HG02943 (cell line): ENCODE results near the gene ZBTB21.

Experiments used
- ATAC-seq: cut with Tn5 transposase; IDR thresholded peaks from one replicate; pipeline ENCODE4 v1.9.1; 2021; ENCODE audit warnings: mild to moderate bottlenecking, low read depth, moderate library complexity; ENCODE audit not compliant: unreplicated experiment

The ZBTB21 gene

GRCh38 chr21:42009831-42010506 is at the start of gene ZBTB21:
TSS of gene ZBTB21 (minus strand) at chr21:42010360. CDS start at chr21:41994095, 16,265 bp downstream.
- peak; percentile 69 for ATAC-seq

- ATAC-seq, result no peak
Observed at GRCh38 chr21:42059721-42060120, 49.6 kb upstream of the ZBTB21 start.

- ATAC-seq, result no peak
Observed at GRCh38 chr21:42059141-42059540, 49.0 kb upstream of the ZBTB21 start.

GRCh38 chr21:42058631-42059111 is 48.5 kb upstream of the ZBTB21 start:
- ATAC-seq, result no peak

- no peak for ATAC-seq
Observed at GRCh38 chr21:42057851-42058437, 47.8 kb upstream of the ZBTB21 start.

- no peak for ATAC-seq
Observed at GRCh38 chr21:42056996-42057689, 47.0 kb upstream of the ZBTB21 start.

GRCh38 chr21:42056468-42056867 is 46.3 kb upstream of the ZBTB21 start:
- ATAC-seq, result no peak

- no peak for ATAC-seq
Observed at GRCh38 chr21:42055425-42055824, 45.3 kb upstream of the ZBTB21 start.

- no peak for ATAC-seq
Observed at GRCh38 chr21:42051788-42052187, 41.6 kb upstream of the ZBTB21 start.

- no peak for ATAC-seq
Observed at GRCh38 chr21:42049578-42050430, 39.6 kb upstream of the ZBTB21 start.

GRCh38 chr21:42048870-42049577 is 38.9 kb upstream of the ZBTB21 start:
- ATAC-seq, result no peak

GRCh38 chr21:42047821-42048613 is 37.9 kb upstream of the ZBTB21 start:
- ATAC-seq, result no peak

- ATAC-seq, result no peak
Observed at GRCh38 chr21:42044871-42045495, 34.8 kb upstream of the ZBTB21 start.

GRCh38 chr21:42043961-42044360 is 33.8 kb upstream of the ZBTB21 start:
- ATAC-seq, result no peak

- ATAC-seq, result no peak
Observed at GRCh38 chr21:42043201-42043895, 33.2 kb upstream of the ZBTB21 start.

- no peak for ATAC-seq
Observed at GRCh38 chr21:42042651-42043050, 32.5 kb upstream of the ZBTB21 start.

GRCh38 chr21:42041711-42042110 is 31.6 kb upstream of the ZBTB21 start:
- ATAC-seq, result no peak

- no peak for ATAC-seq
Observed at GRCh38 chr21:42041246-42041645, 31.1 kb upstream of the ZBTB21 start.
